ENCODE measurements around the gene KCNH2.
"Not testable (repeated sequence)": the region's sequence is repeated elsewhere in the genome, so short reads cannot be mapped to it uniquely, and the experiment has no call there.

KCNH2 gene

GRCh38 chr7:151012911-151013347, 34.8 kb upstream of the KCNH2 start:
- no peak for DNase-seq (ENCODE audit: low read depth in 2 of 2)

- DNase-seq (ENCODE audit: low read depth in 2 of 2): no peak
These were observed 34.0 kb upstream of the KCNH2 start for GRCh38 chr7:151012031-151012692.

- DNase-seq (ENCODE audit: low read depth in 2 of 2): not testable (repeated sequence)
These were observed 33.5 kb upstream of the KCNH2 start for GRCh38 chr7:151011616-151012015.

GRCh38 chr7:151011097-151011409, 32.9 kb upstream of the KCNH2 start:
- no peak for DNase-seq (ENCODE audit: low read depth in 2 of 2)

GRCh38 chr7:151010307-151011096, 32.4 kb upstream of the KCNH2 start:
- no peak for DNase-seq (ENCODE audit: low read depth in 2 of 2)

- no peak for DNase-seq (ENCODE audit: low read depth in 2 of 2)
These were observed 31.9 kb upstream of the KCNH2 start for GRCh38 chr7:151010037-151010306.

- no peak for DNase-seq (ENCODE audit: low read depth in 2 of 2)
These were observed 31.4 kb upstream of the KCNH2 start for GRCh38 chr7:151009327-151010036.

- peak; percentile 70 to 85 for DNase-seq (ENCODE audit: low read depth in 2 of 2)
These were observed 30.6 kb upstream of the KCNH2 start for GRCh38 chr7:151008511-151009323.

GRCh38 chr7:151008143-151008510, 30.0 kb upstream of the KCNH2 start:
- no peak for DNase-seq (ENCODE audit: low read depth in 2 of 2)

GRCh38 chr7:151007469-151007898, 29.4 kb upstream of the KCNH2 start:
- no peak for DNase-seq (ENCODE audit: low read depth in 2 of 2)

GRCh38 chr7:151006590-151007300, 28.6 kb upstream of the KCNH2 start:
- DNase-seq (ENCODE audit: low read depth in 2 of 2): no peak

- no peak for DNase-seq (ENCODE audit: low read depth in 2 of 2)
These were observed 27.4 kb upstream of the KCNH2 start for GRCh38 chr7:151005566-151005965.

- no peak for DNase-seq (ENCODE audit: low read depth in 2 of 2)
These were observed 25.5 kb upstream of the KCNH2 start for GRCh38 chr7:151003572-151003971.

GRCh38 chr7:151001546-151001945, 23.4 kb upstream of the KCNH2 start:
- no peak for DNase-seq (ENCODE audit: low read depth in 2 of 2)

- DNase-seq (ENCODE audit: low read depth in 2 of 2): no peak
These were observed 22.9 kb upstream of the KCNH2 start for GRCh38 chr7:151000897-151001495.

- DNase-seq (ENCODE audit: low read depth in 2 of 2): no peak
These were observed 21.5 kb upstream of the KCNH2 start for GRCh38 chr7:150999497-151000230.

- DNase-seq (ENCODE audit: low read depth in 2 of 2): no peak
These were observed 20.9 kb upstream of the KCNH2 start for GRCh38 chr7:150999001-150999400.

- DNase-seq (ENCODE audit: low read depth in 2 of 2): no peak
These were observed 20.2 kb upstream of the KCNH2 start for GRCh38 chr7:150998341-150998740.

GRCh38 chr7:150997817-150998216, 19.7 kb upstream of the KCNH2 start:
- DNase-seq (ENCODE audit: low read depth in 2 of 2): no peak

- no peak for DNase-seq (ENCODE audit: low read depth in 2 of 2)
These were observed 19.0 kb upstream of the KCNH2 start for GRCh38 chr7:150997075-150997511.
